DND-41 (cell line): ENCODE measurements around the gene NPW.

Experiments
- EZH2 ChIP-seq: IDR thresholded peaks from 3 replicates; pipeline ENCODE4 v1.6.1; 2012; ENCODE audit warnings: borderline replicate concordance, low read depth, mild to moderate bottlenecking, moderate library complexity, low read length, inconsistent platforms; ENCODE audit not compliant: severe bottlenecking
- TF ChIP-seq, protein P1 (sequence below): IDR thresholded peaks from 2 replicates; pipeline ENCODE4 v1.5.1; 2012; ENCODE audit warnings: borderline replicate concordance, low read length, moderate library complexity, mild to moderate bottlenecking; ENCODE audit not compliant: poor library complexity, severe bottlenecking; ENCODE audit errors: extremely low read depth

DNA sequence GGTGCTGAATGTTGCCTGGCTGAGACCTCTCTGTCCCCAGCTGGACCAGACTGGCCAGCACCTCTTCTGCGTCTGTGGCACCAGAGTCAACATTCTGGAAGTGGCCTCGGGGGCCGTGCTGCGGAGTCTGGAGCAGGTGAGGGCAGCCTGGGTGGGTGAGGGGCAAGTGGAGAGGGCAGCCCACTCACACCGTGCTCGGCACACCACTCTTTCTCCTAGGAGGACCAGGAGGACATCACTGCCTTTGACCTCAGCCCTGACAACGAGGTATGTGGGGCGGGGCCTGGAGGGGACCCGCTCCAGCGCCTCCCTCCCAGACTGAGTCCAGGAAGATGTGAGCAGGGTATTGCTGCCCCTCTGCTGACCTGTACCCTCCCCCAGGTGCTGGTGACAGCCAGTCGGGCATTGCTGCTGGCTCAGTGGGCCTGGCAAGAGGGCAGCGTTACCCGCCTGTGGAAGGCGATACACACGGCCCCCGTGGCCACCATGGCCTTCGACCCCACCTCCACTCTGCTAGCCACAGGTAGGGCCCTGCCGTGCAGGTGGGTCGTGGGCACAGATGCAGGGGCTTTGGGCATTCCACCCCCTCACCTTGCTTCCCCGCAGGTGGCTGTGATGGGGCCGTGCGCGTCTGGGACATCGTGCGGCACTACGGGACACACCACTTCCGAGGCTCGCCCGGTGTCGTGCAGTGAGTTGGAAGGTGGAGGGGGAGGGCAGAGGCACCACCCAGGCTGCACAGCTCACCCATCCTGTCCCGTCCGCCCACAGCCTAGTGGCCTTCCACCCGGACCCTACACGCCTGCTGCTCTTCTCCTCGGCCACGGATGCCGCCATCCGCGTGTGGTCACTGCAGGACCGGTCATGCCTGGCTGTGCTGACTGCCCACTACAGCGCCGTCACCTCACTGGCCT is 45.2 kb upstream of the NPW start:
- TF ChIP-seq, protein P1, sequence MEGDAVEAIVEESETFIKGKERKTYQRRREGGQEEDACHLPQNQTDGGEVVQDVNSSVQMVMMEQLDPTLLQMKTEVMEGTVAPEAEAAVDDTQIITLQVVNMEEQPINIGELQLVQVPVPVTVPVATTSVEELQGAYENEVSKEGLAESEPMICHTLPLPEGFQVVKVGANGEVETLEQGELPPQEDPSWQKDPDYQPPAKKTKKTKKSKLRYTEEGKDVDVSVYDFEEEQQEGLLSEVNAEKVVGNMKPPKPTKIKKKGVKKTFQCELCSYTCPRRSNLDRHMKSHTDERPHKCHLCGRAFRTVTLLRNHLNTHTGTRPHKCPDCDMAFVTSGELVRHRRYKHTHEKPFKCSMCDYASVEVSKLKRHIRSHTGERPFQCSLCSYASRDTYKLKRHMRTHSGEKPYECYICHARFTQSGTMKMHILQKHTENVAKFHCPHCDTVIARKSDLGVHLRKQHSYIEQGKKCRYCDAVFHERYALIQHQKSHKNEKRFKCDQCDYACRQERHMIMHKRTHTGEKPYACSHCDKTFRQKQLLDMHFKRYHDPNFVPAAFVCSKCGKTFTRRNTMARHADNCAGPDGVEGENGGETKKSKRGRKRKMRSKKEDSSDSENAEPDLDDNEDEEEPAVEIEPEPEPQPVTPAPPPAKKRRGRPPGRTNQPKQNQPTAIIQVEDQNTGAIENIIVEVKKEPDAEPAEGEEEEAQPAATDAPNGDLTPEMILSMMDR = no peak
- no peak for TF ChIP-seq EZH2
